ENCODE results near the gene ZNF584.
"Not testable (repeated sequence)": the region's sequence is repeated elsewhere in the genome, so short reads cannot be mapped to it uniquely, and the experiment has no call there.

ZNF584 gene

DNA sequence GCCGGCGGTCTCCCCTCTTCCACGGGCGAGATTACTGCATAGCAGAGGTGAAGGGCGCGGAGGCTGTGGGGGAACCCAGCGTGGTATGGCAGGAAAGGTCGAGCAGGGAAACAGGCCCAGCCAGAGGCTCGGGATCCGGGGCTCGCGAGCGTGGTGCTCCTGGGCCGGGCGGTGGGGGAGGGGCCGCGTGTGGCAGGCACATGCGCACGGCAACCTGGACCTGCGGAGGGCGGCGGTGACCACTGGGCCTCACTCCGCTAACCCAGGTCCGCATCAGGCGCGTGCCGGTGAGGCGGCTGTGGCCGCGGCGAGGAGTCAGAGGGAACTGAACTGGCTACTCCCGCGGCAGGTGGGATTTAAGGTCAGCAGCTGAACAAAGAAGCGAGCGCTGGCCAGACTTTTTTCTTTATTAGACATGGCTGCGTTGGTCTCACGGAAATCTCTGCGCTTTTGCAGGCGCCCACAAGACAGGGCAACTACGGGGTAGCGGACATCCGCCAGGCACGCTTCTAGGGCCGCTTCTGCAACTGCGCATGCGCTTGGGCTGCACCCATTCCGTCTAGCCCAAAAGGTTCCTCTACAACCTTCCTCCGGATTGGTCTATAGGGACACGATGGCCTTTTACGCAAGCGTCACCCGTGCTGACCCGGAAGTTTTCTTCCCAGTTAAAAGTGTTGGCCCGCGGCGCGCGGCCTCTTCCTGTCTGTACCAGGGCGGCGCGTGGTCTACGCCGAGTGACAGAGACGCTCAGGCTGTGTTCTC is 21.7 kb upstream of the ZNF584 start, which contains the start of gene RPS5:
Gene RPS5 (plus strand): TSS at position 694 of the 762 bp plus-strand sequence. CDS start 869 bp downstream, outside the sequence.
- DNase-seq: peak; percentile 97

DNA sequence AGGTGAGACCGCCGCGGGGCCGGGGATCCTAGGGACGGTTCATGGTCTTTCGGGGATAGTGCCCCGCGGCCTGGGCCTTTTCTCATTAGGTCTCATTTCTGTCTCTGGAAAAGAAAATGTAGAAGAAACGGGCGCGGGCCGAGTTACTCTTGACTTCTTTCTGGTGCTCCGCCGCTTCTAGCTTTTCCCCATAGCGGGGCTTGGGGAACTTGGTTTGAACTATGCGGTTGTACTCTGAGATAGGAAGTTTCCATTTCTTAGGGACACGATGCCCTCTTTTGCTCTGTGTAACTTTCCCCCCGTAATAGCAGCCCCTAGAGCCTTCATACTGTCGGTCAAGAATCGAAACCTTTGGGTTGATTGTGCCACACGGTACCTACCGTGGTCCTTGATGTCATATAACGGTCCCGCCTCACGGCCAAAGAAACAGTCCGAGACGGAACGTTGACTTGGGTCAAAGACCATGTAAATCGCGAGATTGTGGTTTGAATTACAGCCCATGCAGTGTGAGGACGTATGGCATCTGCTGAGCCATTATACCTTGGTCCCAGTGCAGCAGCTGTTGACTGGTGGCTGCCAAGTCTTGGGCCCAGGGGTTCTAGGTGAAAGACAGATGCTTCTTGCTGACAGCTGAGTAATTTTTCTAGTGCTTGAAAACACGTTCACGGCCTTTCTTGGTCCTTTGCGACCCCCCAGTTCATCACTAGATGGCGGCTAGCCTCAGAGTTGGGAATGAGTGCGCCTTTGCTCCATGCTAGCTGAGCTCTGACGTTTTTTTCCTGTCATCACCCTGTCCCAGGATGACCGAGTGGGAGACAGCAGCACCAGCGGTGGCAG is 20.9 kb upstream of the ZNF584 start:
- DNase-seq: no peak

GRCh38 chr19:58388175-58388526 is 20.3 kb upstream of the ZNF584 start:
- no peak for DNase-seq

DNA sequence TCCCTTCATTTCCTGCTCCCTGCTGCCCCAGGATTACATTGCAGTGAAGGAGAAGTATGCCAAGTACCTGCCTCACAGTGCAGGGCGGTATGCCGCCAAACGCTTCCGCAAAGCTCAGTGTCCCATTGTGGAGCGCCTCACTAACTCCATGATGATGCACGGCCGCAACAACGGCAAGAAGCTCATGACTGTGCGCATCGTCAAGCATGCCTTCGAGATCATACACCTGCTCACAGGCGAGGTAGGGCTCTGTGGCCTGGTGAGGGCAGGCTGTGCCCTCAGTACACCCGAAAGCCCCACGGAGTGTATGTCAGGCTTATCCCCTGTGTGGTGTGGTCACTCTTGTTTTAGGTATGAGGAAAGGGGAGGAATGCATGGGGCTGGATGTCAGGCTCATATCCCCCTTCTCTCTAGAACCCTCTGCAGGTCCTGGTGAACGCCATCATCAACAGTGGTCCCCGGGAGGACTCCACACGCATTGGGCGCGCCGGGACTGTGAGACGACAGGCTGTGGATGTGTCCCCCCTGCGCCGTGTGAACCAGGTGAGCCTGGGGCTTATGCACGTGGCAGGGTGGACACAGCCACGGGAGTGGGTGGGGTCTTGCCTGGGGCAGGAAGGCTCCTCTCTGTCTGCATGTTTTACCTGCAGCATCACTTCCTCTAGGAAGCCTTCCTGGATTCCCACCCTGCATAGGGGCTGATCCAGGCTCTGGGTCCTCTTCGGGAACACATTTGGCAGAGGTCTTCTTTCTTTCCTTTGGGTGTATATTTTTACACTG is 15.3 kb upstream of the ZNF584 start:
- DNase-seq: no peak

GRCh38 chr19:58393725-58394033 is 14.8 kb upstream of the ZNF584 start:
- DNase-seq: no peak

DNA sequence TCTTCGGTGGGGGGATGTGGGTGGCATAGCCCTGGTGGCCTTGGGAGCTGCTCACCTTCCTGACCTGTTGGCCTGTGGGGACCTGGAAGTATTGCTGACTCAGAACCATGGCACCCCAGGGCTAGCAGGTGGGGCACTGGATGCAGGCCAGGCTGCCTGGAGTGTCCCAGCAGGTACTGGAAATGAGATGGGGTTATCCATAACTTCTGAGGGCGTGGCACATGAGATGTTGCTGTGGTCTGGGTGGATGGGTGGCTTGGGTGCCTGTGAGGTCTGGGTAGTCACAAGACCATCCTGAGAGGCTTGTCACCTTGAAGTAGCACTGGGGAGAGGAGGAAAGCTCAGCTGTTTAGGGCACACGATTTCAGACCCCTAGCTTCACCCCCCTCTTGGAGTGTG is 13.6 kb upstream of the ZNF584 start:
- DNase-seq: no peak

GRCh38 chr19:58395220-58395978 is 13.1 kb upstream of the ZNF584 start, which contains the start of gene RNF225:
Gene RNF225, plus strand, starts transcription at chr19:58395656. Its CDS starts 434 bp downstream, at chr19:58396090.
- DNase-seq: no peak

GRCh38 chr19:58395979-58396627 is 12.3 kb upstream of the ZNF584 start:
- DNase-seq: no peak

- no peak for DNase-seq
Observed at GRCh38 chr19:58396691-58397532, 11.5 kb upstream of the ZNF584 start.

- no peak for DNase-seq
Observed at GRCh38 chr19:58397533-58398037, 10.9 kb upstream of the ZNF584 start.

DNA sequence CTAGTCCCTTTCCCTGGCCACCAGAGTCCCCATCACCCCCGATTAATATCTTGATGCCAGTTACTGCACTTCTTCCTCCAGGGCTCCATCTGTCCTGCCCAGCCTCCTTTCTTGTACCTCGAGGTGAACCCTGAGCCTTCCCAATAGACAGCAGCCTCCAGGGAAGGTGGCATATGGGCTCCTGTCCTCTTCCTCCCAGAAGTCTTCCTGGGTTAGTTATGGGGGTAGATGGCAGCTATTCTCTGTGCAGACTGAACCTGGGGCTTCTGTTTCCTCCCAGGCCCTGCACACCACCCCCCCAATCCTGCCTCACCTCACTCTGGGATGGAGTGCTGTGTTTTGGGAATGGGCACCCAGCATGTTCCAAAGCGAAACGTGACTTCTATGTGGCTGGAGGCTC is 10.4 kb upstream of the ZNF584 start:
- no peak for DNase-seq

DNA sequence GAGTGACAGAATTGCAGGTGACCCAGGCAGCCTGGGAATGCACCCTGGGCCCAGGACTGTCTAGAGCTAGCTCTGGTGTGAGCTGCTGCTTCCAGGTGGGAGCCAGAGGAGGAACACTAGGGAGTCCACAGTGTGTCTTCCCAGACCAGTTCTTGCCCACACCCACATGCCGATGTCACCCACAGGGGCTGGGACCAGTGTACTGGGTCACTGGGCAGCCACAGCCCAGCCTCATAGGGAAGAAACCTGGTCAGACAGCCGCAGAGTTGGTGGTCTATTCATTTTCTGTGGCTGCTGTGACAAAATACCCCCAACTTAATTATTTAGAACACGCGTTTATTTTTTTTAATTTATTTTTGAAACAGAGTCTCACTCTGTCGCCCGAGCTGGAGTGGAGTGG is 9.9 kb upstream of the ZNF584 start:
- no peak for DNase-seq

- DNase-seq: no peak
Observed at GRCh38 chr19:58399903-58400302, 8.5 kb upstream of the ZNF584 start.

DNA sequence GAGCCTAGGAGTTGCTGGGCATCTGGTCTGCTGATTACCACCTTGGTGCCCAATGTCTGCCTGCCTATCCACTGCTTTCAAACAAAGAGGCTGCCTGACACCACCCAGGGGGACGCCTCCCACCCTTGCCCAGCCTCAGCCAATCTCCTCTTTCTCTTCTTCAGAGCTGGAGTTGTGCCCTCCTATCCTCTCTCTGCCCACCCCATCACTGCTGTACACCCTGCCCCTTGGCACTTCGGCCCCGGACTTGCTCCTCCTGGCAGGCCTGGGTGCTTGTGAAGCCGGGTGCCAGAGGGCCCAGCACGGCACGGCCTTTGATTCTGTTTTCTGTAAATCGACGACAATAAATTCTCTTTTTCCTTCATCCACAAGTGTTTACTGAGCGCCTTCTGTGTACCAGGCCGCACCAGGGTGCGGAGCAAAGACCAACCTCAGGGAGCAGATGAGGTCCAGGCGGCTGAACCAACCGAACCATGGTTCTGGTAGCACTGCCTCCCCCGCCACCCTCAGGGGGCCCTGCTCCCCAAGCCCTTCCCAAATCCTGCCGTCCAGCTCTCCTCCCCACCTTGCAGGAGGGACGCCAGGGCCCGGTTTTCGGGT is 8.0 kb upstream of the ZNF584 start:
- no peak for DNase-seq

GRCh38 chr19:58400916-58401839 is 7.3 kb upstream of the ZNF584 start:
- peak; percentile 90 for DNase-seq

DNA sequence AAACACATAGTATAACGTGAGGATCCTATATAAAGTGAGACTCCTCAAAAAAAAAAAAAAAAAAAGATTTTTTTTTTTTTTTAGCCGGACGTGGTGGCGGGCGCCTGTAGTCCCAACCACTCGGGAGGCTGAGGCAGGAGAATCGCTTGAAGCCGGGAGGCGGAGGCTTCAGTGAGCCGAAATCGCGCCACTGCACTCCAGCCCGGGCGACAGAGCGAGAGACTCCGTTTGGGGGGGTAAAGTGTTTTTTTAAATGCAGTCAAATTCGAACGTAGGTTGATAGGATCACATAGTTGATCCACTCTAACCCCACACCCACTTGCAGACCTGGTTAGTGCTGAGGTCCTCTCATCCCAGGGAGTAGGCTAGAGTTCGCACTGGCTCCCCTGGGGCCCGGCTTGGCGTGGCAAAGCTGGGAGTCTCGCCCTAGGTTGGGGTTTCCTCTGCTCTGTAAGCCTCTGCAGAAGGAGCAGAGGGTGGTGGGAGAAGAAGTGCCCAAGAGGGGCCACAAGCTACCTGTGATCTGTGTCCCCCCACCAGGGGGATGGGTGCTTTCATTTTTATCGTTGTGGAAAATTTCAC is 6.5 kb upstream of the ZNF584 start:
- DNase-seq: no peak

GRCh38 chr19:58403920-58404478 is 4.5 kb upstream of the ZNF584 start:
- not testable (repeated sequence) for DNase-seq

- no peak for DNase-seq
Observed at GRCh38 chr19:58406818-58407657, 1.4 kb upstream of the ZNF584 start.

All from kidney glomerular epithelial cell (primary cell).